Thymus (tissue), 11 donors: Measurements from ENCODE around the gene ZNF646. TPM values are rescaled to one million over a fixed set of nuclear protein-coding genes. Genes with fewer than 3 reads are reported as not detected.

Experiments used
- DNase-seq, 9 donors: peaks; one replicate each; pipeline ENCODE4 v3.0.0-alpha.2; 2013; ENCODE audit warnings: low spot score in 9 of 9, low read depth in 6 of 9, missing footprints in 1 of 9
- H3K27ac ChIP-seq, 2 donors: one replicate each; pipeline ENCODE4 v1.5.1; 2013; ENCODE audit warnings: control low read depth in 1 of 2, low read depth in 1 of 2, low read length in 1 of 2, mild to moderate bottlenecking in 1 of 2, moderate library complexity in 1 of 2
- H3K27me3 ChIP-seq, 2 donors: one replicate each; pipeline ENCODE4 v1.5.1; 2013; ENCODE audit warnings: low read length in 1 of 2; ENCODE audit not compliant: control insufficient read depth in 2 of 2, insufficient read depth in 1 of 2
- H3K36me3 ChIP-seq, 2 donors: one replicate each; pipeline ENCODE4 v1.5.1; 2013; ENCODE audit warnings: low read length in 1 of 2, mild to moderate bottlenecking in 1 of 2, moderate library complexity in 1 of 2; ENCODE audit not compliant: control insufficient read depth in 2 of 2, insufficient read depth in 2 of 2
- H3K4me1 ChIP-seq, 2 donors: one replicate each; pipeline ENCODE4 v1.5.1; 2013; ENCODE audit warnings: low read length in 2 of 2; ENCODE audit not compliant: control insufficient read depth in 2 of 2, insufficient read depth in 2 of 2
- H3K4me3 ChIP-seq, 2 donors: one replicate each; pipeline ENCODE4 v1.5.1; 2013; ENCODE audit warnings: low read length in 2 of 2, control low read depth in 1 of 2, mild to moderate bottlenecking in 1 of 2
- H3K9me3 ChIP-seq, 2 donors: one replicate each; pipeline ENCODE4 v1.5.1; 2013; ENCODE audit warnings: low read length in 1 of 2, mild to moderate bottlenecking in 1 of 2; ENCODE audit not compliant: control insufficient read depth in 2 of 2, insufficient read depth in 1 of 2
- WGBS: extraction: QIAGEN DNeasy Blood & Tissue Kit; methylation state at CpG from one replicate; pipeline ENCODE4 v1.1.7; 2013; 5-methylcytosine and 5-hydroxymethylcytosine counted together
- polyA plus RNA-seq: library from polyadenylated mRNA; stranded (reverse); fragments of 200-250 nt; gene quantifications from one replicate; pipeline ENCODE4 v1.2.3, GENCODE V29; 2013
- total RNA-seq: library from RNA; stranded (reverse); fragments of 120-200 nt; gene quantifications from one replicate; pipeline ENCODE4 v1.2.4, GENCODE V29; 2013
- donor health status: healthy.

Gene ZNF646
- total and polyA plus RNA-seq, 2 donors = 8.1 to 12.7 TPM

DNA sequence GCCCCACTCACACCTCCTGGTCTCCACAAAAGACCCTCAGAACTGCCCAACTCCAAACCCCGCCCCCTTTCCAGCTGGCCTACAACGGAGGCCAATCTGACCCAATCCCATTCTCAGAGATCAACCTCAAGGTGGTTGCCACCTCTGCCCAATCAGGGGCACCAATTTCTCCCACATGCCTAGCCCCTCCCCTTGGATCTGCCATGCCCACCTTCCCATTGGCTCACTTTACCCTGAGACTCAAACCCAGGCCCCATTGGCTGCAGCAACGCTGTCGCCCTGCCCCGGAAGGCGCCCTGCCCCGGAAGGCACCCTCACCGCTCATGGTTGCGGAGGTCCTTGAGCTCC lies 10.8 kb upstream of the ZNF646 start:
- no peaks in the 10 kb centered on the region for H3K9me3 ChIP-seq
- H3K4me3 ChIP-seq = no peak overlapping the region
- no peak overlapping the region for H3K27ac ChIP-seq
- DNase-seq = no peak
- peaks cover 26 to 32% of the 10 kb centered on the region in 2 donors for H3K36me3 ChIP-seq
- no peaks in the 10 kb centered on the region for H3K27me3 ChIP-seq
- 98% methylated on average over 9 of the region's 9 CpGs for whole genome bisulfite sequencing
- peaks cover 2 to 17% of the 10 kb centered on the region in 2 donors for H3K4me1 ChIP-seq

DNA sequence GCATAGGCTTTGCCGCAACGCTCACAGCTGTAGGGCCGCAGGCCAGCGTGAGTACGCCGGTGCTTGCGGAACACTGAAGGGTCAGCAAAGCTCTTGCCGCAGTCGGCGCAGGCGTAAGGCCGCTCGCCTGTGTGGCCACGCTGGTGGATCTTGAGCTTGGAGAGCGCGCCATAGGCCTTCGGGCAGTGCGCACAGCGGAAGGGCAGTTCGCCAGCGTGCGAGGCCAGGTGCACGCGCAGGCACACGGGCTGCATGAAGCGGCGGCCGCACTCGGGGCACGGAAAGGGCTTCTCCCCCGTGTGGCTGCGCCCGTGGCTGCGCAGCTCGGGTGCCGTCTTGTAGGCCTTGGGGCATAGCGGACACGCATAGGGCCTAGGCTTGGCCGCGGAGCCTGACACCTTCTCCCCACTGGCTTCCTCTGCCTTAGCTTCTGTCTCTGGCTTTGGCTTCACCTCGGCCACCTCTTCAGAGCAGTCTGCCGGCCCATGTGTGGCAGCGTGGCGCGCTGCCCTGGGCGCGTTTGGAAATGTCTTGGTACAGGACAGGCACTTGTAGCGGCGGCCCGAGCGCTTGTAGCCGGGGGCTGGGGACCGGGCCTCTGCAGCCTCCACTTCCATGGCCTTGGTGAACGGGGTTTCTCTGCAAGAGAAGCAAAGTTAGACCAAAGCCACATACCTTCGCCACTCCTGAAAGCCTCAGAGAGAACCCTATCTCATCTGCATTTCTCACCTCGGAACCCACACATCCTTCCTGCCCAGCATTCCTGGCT lies 10.2 kb upstream of the ZNF646 start:
- DNase-seq = peak in 3 of 9 donors; percentile 5 to 23 (median 17)
- no peaks in the 10 kb centered on the region for H3K9me3 ChIP-seq
- H3K27ac ChIP-seq = no peak overlapping the region
- no peak overlapping the region for H3K4me3 ChIP-seq
- peaks cover 2 to 17% of the 10 kb centered on the region in 2 donors for H3K4me1 ChIP-seq
- peaks cover 26 to 32% of the 10 kb centered on the region in 2 donors for H3K36me3 ChIP-seq
- H3K27me3 ChIP-seq = no peaks in the 10 kb centered on the region
- 79% methylated on average over 56 of the region's 56 CpGs for WGBS

DNA sequence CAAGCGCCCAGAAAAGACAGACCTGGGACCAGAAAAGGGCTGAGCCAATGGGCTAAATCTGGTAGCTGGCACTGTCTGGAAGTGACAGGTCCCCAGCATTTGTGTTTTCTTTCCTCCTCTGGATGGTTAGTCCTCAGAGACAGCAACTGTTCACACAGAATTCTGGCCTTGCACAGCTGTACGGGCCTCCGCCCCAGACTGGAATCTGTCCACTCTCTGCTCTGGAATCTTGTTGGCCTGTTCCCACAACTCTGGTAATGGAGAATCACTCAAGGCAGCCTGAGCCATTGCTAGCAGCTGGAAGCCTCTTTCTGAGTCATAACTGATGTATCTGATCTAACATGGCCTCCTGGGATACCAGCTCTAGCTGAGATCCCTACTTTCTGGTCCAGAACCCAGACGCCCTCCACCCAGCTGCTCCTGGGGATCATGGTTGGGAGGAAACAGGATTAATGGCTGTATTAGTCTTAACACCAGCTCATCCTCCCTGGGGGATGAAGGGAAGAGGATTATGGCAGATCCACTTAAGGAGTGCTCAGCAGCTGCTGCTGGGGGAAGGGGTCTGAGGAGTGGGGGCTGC lies 9.2 kb upstream of the ZNF646 start:
- peaks cover 2 to 17% of the 10 kb centered on the region in 2 donors for H3K4me1 ChIP-seq
- no peak for DNase-seq
- 93% methylated on average over 4 of the region's 4 CpGs for WGBS
- H3K27ac ChIP-seq = peak overlapping the region; percentile 12 to 13
- H3K27me3 ChIP-seq = no peaks in the 10 kb centered on the region
- no peaks in the 10 kb centered on the region for H3K9me3 ChIP-seq
- no peak overlapping the region for H3K4me3 ChIP-seq
- H3K36me3 ChIP-seq = peaks cover 26 to 32% of the 10 kb centered on the region in 2 donors

DNA sequence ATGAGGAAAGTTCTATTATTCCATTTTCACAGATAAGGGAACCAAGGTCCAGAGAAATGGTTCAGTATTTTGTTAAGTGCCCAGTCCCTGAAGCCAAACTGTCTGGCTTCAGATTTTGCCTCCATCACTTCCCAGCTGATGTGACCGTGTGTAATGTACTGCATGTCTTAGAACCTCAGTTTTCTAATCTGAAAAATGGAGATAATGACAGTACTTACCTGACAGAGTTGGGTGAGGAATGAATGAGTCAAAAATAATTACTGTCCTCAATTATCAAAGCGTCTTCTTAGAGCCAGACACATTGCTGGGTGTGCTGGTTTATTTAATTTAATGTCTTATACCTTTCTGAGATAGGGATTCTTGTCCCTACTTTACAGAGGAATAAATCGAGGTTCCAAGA lies 6.9 kb upstream of the ZNF646 start:
- Histone ChIP-seq H3K4me1 (peaks cover 12 to 23% of the 10 kb centered on the region in 2 donors), H3K36me3 (peaks cover 9 to 10% of the 10 kb centered on the region in 2 donors), H3K9me3 (no peaks in the 10 kb centered on the region), H3K4me3 (no peak overlapping the region), H3K27me3 (no peaks in the 10 kb centered on the region), H3K27ac (no peak overlapping the region)
- 97% methylated on average over 3 of the region's 3 CpGs for WGBS
- DNase-seq = no peak

DNA sequence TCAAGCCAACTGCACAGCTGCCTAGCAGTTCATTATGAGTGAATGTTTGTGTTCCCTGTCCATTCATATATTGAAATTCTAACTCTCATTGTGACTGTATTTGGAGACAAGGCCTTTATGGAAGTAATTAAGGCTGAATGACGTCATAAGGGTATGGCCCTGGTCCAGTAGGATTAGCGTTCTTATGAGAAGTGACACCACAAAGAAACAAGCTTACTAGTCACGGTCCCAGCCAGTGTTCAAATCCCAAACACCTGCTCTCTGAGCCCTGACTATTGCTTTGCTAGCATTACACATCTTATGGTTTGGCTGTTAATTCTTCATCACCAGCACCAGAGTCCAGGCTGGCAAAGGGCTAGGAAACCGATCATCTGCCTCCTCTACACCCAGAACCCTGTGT lies 2.4 kb upstream of the ZNF646 start:
- DNase-seq = no peak
- H3K27me3 ChIP-seq = no peaks in the 10 kb centered on the region
- H3K4me1 ChIP-seq = peaks cover 13 to 15% of the 10 kb centered on the region in 2 donors
- H3K9me3 ChIP-seq = no peaks in the 10 kb centered on the region
- WGBS = 78% methylated on average over 4 of the region's 4 CpGs
- peaks cover 6 to 10% of the 10 kb centered on the region in 2 donors for H3K36me3 ChIP-seq
- no peak overlapping the region for H3K27ac ChIP-seq
- peak overlapping the region; percentile 89 to 100 for H3K4me3 ChIP-seq

DNA sequence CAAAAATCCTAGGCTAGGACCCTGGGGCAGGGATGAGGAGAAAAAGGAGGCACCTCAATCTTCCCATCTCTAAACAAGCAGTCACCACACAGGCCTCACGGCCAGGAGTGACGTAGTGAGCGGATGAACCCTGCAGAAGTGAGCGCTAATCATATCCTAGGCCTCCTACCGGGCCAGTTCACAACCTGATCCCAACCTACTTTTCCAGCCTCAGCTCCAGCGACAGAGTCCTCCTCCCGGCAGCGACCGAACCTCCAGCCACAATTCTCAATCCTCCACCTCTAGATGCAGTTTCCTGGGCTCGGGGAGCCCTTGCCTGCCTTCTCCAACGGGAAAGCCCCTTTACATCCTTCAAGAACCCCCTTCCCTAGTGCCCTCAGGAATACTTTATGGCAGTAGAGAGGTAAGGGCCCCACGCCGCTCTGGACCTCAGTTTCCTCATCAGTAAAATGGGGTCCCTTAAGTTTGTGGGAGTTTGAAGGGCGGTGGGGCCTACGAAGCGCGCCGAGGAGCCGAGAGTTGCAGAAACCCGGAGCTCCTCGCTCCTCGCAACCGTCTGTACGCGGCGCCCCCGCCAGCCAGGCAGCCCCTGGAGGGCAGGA lies 1.6 kb upstream of the ZNF646 start:
- peak overlapping the region; percentile 89 to 100 for H3K4me3 ChIP-seq
- H3K27me3 ChIP-seq = no peaks in the 10 kb centered on the region
- H3K9me3 ChIP-seq = no peaks in the 10 kb centered on the region
- peaks cover 14 to 18% of the 10 kb centered on the region in 2 donors for H3K36me3 ChIP-seq
- peak overlapping the region; percentile 98 to 99 for H3K27ac ChIP-seq
- peak in 2 of 9 donors; percentile 20 to 47 for DNase-seq
- peaks cover 13 to 15% of the 10 kb centered on the region in 2 donors for H3K4me1 ChIP-seq
- 8% methylated on average over 27 of the region's 27 CpGs for WGBS

DNA sequence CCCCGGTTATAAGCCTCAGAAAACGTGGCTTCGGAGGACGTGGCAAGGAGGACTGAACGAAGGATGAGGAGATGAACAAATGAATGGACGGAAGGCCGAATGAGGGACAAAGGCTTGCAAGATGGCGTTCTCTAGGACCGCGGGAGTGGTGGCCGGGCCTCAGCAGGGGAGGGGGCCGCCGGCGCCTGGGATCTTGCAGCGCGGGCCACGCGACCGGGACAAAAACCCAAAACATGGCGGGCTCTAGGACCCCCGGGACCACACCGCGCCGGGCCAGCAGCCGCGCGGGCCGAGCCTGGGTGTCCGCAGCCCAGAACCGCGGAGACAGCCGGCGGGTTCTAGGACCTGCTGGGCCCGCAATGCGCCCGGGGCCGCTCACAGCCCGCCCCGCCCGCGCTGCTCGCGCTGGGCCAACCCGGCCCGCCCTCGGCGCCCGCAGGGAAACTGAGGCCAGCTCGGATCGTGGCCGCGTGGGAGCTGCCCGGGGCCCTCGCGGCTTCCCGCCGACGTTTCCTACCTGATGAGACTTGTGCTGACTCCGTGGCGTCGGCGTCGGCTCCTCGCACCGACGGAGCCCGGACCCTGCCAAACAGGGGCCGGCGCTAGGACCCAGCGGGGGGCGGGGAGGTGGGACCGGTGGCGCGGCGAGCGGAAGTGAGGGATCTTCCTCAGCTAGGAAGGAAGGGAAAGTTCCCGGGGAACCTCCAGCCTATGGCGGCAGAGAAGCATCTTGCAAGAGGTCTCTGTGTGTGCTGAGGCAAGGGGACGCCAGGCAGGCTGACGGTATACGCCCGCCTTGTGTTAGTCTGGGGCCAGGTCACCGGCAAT lies 866 bp upstream of the ZNF646 start:
- peaks cover 21 to 25% of the 10 kb centered on the region in 2 donors for H3K36me3 ChIP-seq
- peak; percentile 75 to 96 (median 90) for DNase-seq
- H3K4me1 ChIP-seq = peaks cover 13 to 15% of the 10 kb centered on the region in 2 donors
- no peaks in the 10 kb centered on the region for H3K9me3 ChIP-seq
- no peaks in the 10 kb centered on the region for H3K27me3 ChIP-seq
- H3K27ac ChIP-seq = peak overlapping the region; percentile 98 to 99
- under 1% methylated on average over 83 of the region's 83 CpGs for WGBS
- H3K4me3 ChIP-seq = peak overlapping the region; percentile 89 to 100

DNA sequence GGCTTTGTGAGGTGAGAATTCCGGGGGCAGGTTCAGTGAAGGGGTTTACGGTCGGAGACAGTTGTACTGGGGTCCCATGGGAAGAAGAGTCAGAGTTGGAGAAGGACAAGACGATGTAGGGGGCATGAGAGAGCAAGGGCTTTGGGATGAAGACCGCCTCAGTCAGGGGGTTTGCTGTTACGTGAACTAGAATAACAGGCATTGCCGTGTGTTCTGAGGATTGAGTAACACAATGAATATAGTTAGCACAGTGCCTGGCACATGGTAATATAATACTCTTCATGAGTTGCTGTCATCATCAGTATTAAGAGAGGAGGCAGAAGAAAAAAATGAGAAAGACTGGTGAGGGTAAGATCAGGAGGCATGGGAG lies 577 bp downstream of the ZNF646 start:
- Histone ChIP-seq H3K4me1 (peaks cover 13 to 15% of the 10 kb centered on the region in 2 donors), H3K27me3 (no peaks in the 10 kb centered on the region)

More for the DNA sequence above, 577 bp downstream of the ZNF646 start:
- H3K36me3 ChIP-seq = peaks cover 35 to 39% of the 10 kb centered on the region in 2 donors
- H3K4me3 ChIP-seq = peak overlapping the region; percentile 89 to 100
- H3K9me3 ChIP-seq = no peaks in the 10 kb centered on the region
- 2% methylated on average over 7 of the region's 7 CpGs for WGBS
- DNase-seq = no peak
- H3K27ac ChIP-seq = peak overlapping the region; percentile 95 to 99
